ENCODE data around the gene RTL9. TPM values are rescaled to one million over a fixed set of nuclear protein-coding genes. Genes with fewer than 3 reads are reported as not detected.

Gene RTL9
- under 1 TPM in 1 of 4 donors, not detected in 3; 0.30 TPM for total RNA-seq

GRCh38 chrX:110358548-110358947 lies at the start of gene RTL9:
RTL9 (plus strand) TSS chrX:110358848; CDS start chrX:110450618, 91,770 bp downstream.
- H3K4me3 ChIP-seq (ENCODE audit: low read depth, poor library complexity, severe bottlenecking): no peak within 1 kb of the TSS
- 60 to 67% methylated on average over 2 of the region's 2 CpGs for WGBS, 2 donors
- intact Hi-C loops (cut with DNase I; ENCODE audit: low total_unique reads): no loop called here
- no peak for DNase-seq (ENCODE audit: low spot score in 2 of 2)
- TF ChIP-seq POLR2A (IDR thresholded peaks at IDR 0.05) (no peak), CTCF (IDR thresholded peaks at IDR 0.05) (no peak)

- TF ChIP-seq CTCF (IDR thresholded peaks at IDR 0.05) (no peak), POLR2A (IDR thresholded peaks at IDR 0.05) (no peak)
- 50 to 67% methylated on average over 1 of the region's 1 CpG for WGBS, 2 donors
- H3K4me3 ChIP-seq (ENCODE audit: low read depth, poor library complexity, severe bottlenecking): no peak overlapping the region
- no peak for DNase-seq (ENCODE audit: low spot score in 2 of 2)
- intact Hi-C loops (cut with DNase I; ENCODE audit: low total_unique reads): no loop called here
These were observed 48.5 kb upstream of the RTL9 start for GRCh38 chrX:110310000-110310790.

GRCh38 chrX:110310896-110311295 lies 47.8 kb upstream of the RTL9 start:
- intact Hi-C loops (cut with DNase I; ENCODE audit: low total_unique reads): no loop called here
- 21 to 33% methylated on average over 1 of the region's 1 CpG for WGBS, 2 donors
- no peak for DNase-seq (ENCODE audit: low spot score in 2 of 2)
- H3K4me3 ChIP-seq (ENCODE audit: low read depth, poor library complexity, severe bottlenecking): no peak overlapping the region
- TF ChIP-seq POLR2A (IDR thresholded peaks at IDR 0.05) (no peak), CTCF (IDR thresholded peaks at IDR 0.05) (no peak)

DNA sequence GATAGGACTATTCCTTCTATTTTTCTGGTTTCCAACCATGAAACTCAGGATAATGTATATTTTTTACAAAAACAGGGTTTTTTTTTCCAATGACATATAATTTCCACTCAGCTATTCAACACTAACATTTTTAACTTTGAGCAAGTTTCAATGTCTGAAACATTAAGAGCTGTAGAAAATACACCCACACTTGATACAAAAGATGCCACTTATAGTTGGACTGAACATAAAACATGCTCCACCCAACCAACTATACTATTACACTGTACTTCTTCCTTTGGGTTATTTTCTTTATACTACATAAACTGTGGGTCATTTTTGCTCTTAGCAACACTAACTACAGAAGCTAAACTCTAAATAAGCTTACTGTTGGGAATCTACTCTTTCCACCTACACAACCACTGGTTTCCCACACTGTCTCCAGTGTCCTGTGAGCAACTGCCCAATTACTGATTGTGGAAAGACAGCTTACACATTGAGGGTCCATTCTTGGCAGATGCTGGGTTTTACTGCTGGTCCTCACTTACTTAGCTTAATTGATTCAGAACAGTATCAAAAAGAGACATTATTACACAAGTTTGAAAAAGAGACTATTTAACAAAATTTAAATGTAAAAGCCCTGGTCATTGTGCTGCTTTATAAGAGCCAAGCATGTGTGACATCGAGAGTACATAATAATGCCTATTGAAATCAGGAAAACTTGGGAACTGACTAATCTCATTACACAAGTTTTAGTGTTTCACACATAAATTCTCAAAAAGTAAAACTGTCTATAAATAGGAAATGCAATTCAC lies 47.0 kb upstream of the RTL9 start:
- no peak overlapping the region for H3K4me3 ChIP-seq (ENCODE audit: low read depth, poor library complexity, severe bottlenecking)
- no peak for TF ChIP-seq CTCF (IDR thresholded peaks at IDR 0.05)
- TF ChIP-seq POLR2A (IDR thresholded peaks at IDR 0.05): no peak
- no peak for DNase-seq (ENCODE audit: low spot score in 2 of 2)
- intact Hi-C loops (cut with DNase I; ENCODE audit: low total_unique reads): no loop called here
- WGBS, 2 donors: 63 to 81% methylated on average over 1 of the region's 1 CpG

- 65 to 81% methylated on average over 1 of the region's 1 CpG for WGBS, 2 donors
- H3K4me3 ChIP-seq (ENCODE audit: low read depth, poor library complexity, severe bottlenecking): no peak overlapping the region
- intact Hi-C loops (cut with DNase I; ENCODE audit: low total_unique reads): no loop called here
- no peak for TF ChIP-seq CTCF (IDR thresholded peaks at IDR 0.05)
- no peak for TF ChIP-seq POLR2A (IDR thresholded peaks at IDR 0.05)
- no peak for DNase-seq (ENCODE audit: low spot score in 2 of 2)
These were observed 43.1 kb upstream of the RTL9 start for GRCh38 chrX:110315551-110315950.

All from lower leg skin (tissue), 4 donors.